HepG2 (cell line): ENCODE data around the gene EFNA4. TPM values are rescaled to one million over a fixed set of nuclear protein-coding genes. Genes with fewer than 3 reads are reported as not detected.
A peak's percentile ranks its signal among the peaks of the same experiment; 100 is the strongest.

Experiments used
- ARNTL ChIP-seq: sonication (generic); formaldehyde crosslinking; IDR thresholded peaks from 2 replicates; pipeline ENCODE4 v1.4.0; 2020; ENCODE audit warnings: mild to moderate bottlenecking, missing genetic modification reagents
- CAMTA2 ChIP-seq: sonication (generic); formaldehyde crosslinking; IDR thresholded peaks from 2 replicates; pipeline ENCODE4 v1.4.0; 2020; ENCODE audit warnings: mild to moderate bottlenecking, missing genetic modification reagents, borderline replicate concordance
- CBX5 ChIP-seq: sonication (generic); formaldehyde crosslinking; IDR thresholded peaks from 2 replicates; pipeline ENCODE4 v1.4.0; 2020; ENCODE audit warnings: missing genetic modification reagents, borderline replicate concordance
- CEBPZ ChIP-seq: IDR thresholded peaks from 2 replicates; pipeline ENCODE4 v1.6.1; 2012; ENCODE audit warnings: low read length, improper control_type of control experiment
- HNF4A ChIP-seq: sonication (generic); formaldehyde crosslinking; IDR thresholded peaks from 2 replicates; pipeline ENCODE4 v1.4.0; 2020; ENCODE audit warnings: missing genetic modification reagents
- JUNB ChIP-seq: sonication (generic); formaldehyde crosslinking; IDR thresholded peaks from 2 replicates; pipeline ENCODE4 v1.8.0; 2022; ENCODE audit warnings: missing genetic modification reagents, mild to moderate bottlenecking, borderline replicate concordance
- JUND ChIP-seq: sonication (generic); formaldehyde crosslinking; IDR thresholded peaks from 2 replicates; pipeline ENCODE4 v1.8.0; 2022; ENCODE audit warnings: mild to moderate bottlenecking, missing genetic modification reagents
- KDM1A ChIP-seq: IDR thresholded peaks from 2 replicates; pipeline ENCODE4 v1.6.1; 2016; ENCODE audit warnings: missing compliant biosample characterization
- KDM3A ChIP-seq: IDR thresholded peaks from 2 replicates; pipeline ENCODE4 v1.6.1; 2018; ENCODE audit warnings: low read depth, missing compliant biosample characterization
- KLF12 ChIP-seq: sonication (generic); formaldehyde crosslinking; IDR thresholded peaks from 2 replicates; pipeline ENCODE4 v1.4.0; 2020; ENCODE audit warnings: missing genetic modification reagents, borderline replicate concordance
- MBD4 ChIP-seq: IDR thresholded peaks from 2 replicates; pipeline ENCODE4 v1.6.1; 2012; ENCODE audit warnings: low read length, inconsistent platforms, borderline replicate concordance
- MED8 ChIP-seq: sonication (generic); formaldehyde crosslinking; IDR thresholded peaks from 2 replicates; pipeline ENCODE4 v1.8.1; 2023; ENCODE audit warnings: mild to moderate bottlenecking, missing genetic modification reagents; ENCODE audit not compliant: insufficient replicate concordance
- NR3C1 ChIP-seq: sonication (generic); formaldehyde crosslinking; IDR thresholded peaks from 2 replicates; pipeline ENCODE4 v1.4.0; 2020; ENCODE audit warnings: missing genetic modification reagents
- PCBP1 ChIP-seq: fragments of 200-400 bp; formaldehyde crosslinking; IDR thresholded peaks from 2 replicates; pipeline ENCODE4 v1.6.1; 2017; ENCODE audit warnings: mild to moderate bottlenecking, low read depth, low read length, borderline replicate concordance
- PHB2 ChIP-seq: fragments of 450-650 bp; IDR thresholded peaks from 2 replicates; pipeline ENCODE4 v1.6.1; 2018; ENCODE audit not compliant: partially characterized antibody
- RAD51 ChIP-seq: fragments of 450-650 bp; IDR thresholded peaks from 2 replicates; pipeline ENCODE4 v1.6.1; 2016; ENCODE audit warnings: borderline replicate concordance
- SP5 ChIP-seq: IDR thresholded peaks from 2 replicates; pipeline ENCODE4 v1.6.1; 2016; ENCODE audit warnings: low read depth, borderline replicate concordance
- SYNCRIP ChIP-seq: fragments of 200-400 bp; formaldehyde crosslinking; IDR thresholded peaks from 2 replicates; pipeline ENCODE4 v1.6.1; 2018; ENCODE audit warnings: mild to moderate bottlenecking, low read depth, low read length; ENCODE audit not compliant: insufficient read depth
- THAP8 ChIP-seq: sonication (generic); formaldehyde crosslinking; IDR thresholded peaks from 2 replicates; pipeline ENCODE4 v1.5.1; 2020; ENCODE audit warnings: missing genetic modification reagents, mild to moderate bottlenecking, borderline replicate concordance
- ZBTB21 ChIP-seq: sonication (generic); formaldehyde crosslinking; IDR thresholded peaks from 2 replicates; pipeline ENCODE4 v1.4.0; 2020; ENCODE audit warnings: missing genetic modification reagents
- ZFP62 ChIP-seq: sonication (generic); formaldehyde crosslinking; IDR thresholded peaks from 2 replicates; pipeline ENCODE4 v1.4.0; 2020; ENCODE audit warnings: missing genetic modification reagents
- ZMYM3 ChIP-seq: sonication (generic); formaldehyde crosslinking; IDR thresholded peaks from 2 replicates; pipeline ENCODE4 v1.5.1; 2020; ENCODE audit warnings: mild to moderate bottlenecking, missing genetic modification reagents
- ZNF20 ChIP-seq: sonication (generic); formaldehyde crosslinking; IDR thresholded peaks from 2 replicates; pipeline ENCODE4 v1.4.0; 2020; ENCODE audit warnings: mild to moderate bottlenecking, moderate library complexity, missing genetic modification reagents
- ZNF205 ChIP-seq: IDR thresholded peaks from 2 replicates; pipeline ENCODE4 v1.6.1; 2018; ENCODE audit warnings: missing biosample characterization, missing genetic modification reagents
- ZNF224 ChIP-seq: sonication (generic); formaldehyde crosslinking; IDR thresholded peaks from 2 replicates; pipeline ENCODE4 v1.5.0; 2020; ENCODE audit warnings: mild to moderate bottlenecking, missing genetic modification reagents
- ZNF572 ChIP-seq: sonication (generic); formaldehyde crosslinking; IDR thresholded peaks from 2 replicates; pipeline ENCODE4 v1.5.1; 2020; ENCODE audit warnings: mild to moderate bottlenecking, missing genetic modification reagents
- ZNF747 ChIP-seq: sonication (generic); formaldehyde crosslinking; IDR thresholded peaks from 2 replicates; pipeline ENCODE4 v1.8.1; 2023; ENCODE audit warnings: missing genetic modification reagents, mild to moderate bottlenecking, borderline replicate concordance
- ZNF776 ChIP-seq: sonication (generic); formaldehyde crosslinking; IDR thresholded peaks from 2 replicates; pipeline ENCODE4 v1.4.0; 2020; ENCODE audit warnings: mild to moderate bottlenecking, missing genetic modification reagents
- ZSCAN31 ChIP-seq: sonication (generic); formaldehyde crosslinking; IDR thresholded peaks from 2 replicates; pipeline ENCODE4 v1.5.0; 2020; ENCODE audit warnings: low read depth, mild to moderate bottlenecking, missing genetic modification reagents
- polyA plus RNA-seq, 8 experiments: library from polyadenylated mRNA; depleted of rRNA in 3 of 8; stranded (reverse) in 7 of 8; unstranded in 1 of 8; fragments of >200 nt; fragmentation: Illumina TruSeq in 4 of 8; extraction: Trizol in 4 of 8; gene quantifications; 2 replicates each; pipeline versions ENCODE4 v1.2.1 to v1.2.3, GENCODE V29; 2011 to 2016; ENCODE audit warnings: low read depth in 4 of 8, missing spikeins in 1 of 8, mixed read lengths in 1 of 8; ENCODE audit not compliant: insufficient read depth in 1 of 8
- total RNA-seq, 5 experiments: library from RNA; depleted of rRNA; stranded (reverse); fragments of >200 nt; fragmentation: Illumina TruSeq; extraction: Trizol; gene quantifications; 2 replicates each; pipeline ENCODE4 v1.2.3, GENCODE V29; 2016; ENCODE audit warnings: low read depth in 1 of 5

Gene EFNA4
- total and polyA plus RNA-seq, 2 of the 13 experiments (the other 11 are each of a cell fraction or from before 2014, with no cell fraction given): 12.0 to 17.2 TPM

DNA sequence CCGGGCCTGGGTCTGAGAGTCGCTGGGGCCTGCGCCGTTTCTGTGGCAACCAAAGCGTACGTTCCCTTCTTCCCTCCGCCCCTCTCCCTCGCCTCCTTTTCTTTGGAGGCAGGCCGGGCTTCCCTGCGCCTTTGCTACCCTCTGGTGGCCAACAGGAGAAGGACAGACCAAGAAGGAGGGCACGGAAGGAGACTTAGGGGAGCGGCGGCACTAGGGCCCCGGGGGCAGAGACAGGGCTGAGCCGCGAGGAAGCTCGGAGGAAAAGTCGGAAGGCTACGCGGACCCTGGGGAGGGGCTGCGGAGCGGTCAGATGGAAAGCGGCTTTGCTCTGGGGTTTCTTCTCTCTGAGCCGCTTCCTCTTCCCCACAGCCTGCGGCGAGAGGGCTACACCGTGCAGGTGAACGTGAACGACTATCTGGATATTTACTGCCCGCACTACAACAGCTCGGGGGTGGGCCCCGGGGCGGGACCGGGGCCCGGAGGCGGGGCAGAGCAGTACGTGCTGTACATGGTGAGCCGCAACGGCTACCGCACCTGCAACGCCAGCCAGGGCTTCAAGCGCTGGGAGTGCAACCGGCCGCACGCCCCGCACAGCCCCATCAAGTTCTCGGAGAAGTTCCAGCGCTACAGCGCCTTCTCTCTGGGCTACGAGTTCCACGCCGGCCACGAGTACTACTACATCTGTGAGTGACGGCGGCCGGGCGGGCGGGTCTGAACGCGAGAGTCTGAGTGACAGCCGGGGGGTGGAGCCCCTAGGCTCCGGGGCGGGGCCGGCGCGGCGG is 21.4 kb downstream of the EFNA4 start (continued):
- TF ChIP-seq CEBPZ (no peak), ZNF205 (peak; percentile 91), ZNF747 (CRISPR knock-in tag) (peak; percentile 56; the same call in 1 of the 2 replicates), ZFP62 (CRISPR knock-in tag) (no peak), HNF4A (CRISPR knock-in tag) (no peak), ZNF776 (CRISPR knock-in tag) (peak; percentile 25; the same call in 1 of the 2 replicates), ZBTB21 (CRISPR knock-in tag) (no peak; the same call in 1 of the 2 replicates), ZNF20 (no peak), KDM1A (no peak), JUND (CRISPR knock-in tag) (no peak), ZNF572 (CRISPR knock-in tag) (no peak), KDM3A (peak; percentile 87), JUNB (no peak), PHB2 (no peak), KLF12 (CRISPR knock-in tag) (no peak), PCBP1 (peak; percentile 89), SP5 (peak; percentile 53), ZNF224 (CRISPR knock-in tag) (peak; percentile 77; the same call in 1 of the 2 replicates), SYNCRIP (no peak), ZSCAN31 (CRISPR knock-in tag) (peak; percentile 81), CBX5 (CRISPR knock-in tag) (peak; percentile 86), RAD51 (no peak), ARNTL (peak; percentile 74; the same call in 1 of the 2 replicates), MED8 (peak; percentile 52), ZMYM3 (CRISPR knock-in tag) (peak; percentile 44; the same call in 1 of the 2 replicates), THAP8 (CRISPR knock-in tag) (peak; percentile 5; the same call in 1 of the 2 replicates), CAMTA2 (CRISPR knock-in tag) (peak; percentile 56; the same call in 1 of the 2 replicates), NR3C1 (CRISPR knock-in tag) (no peak), MBD4 (no peak)
